Measurements from ENCODE around the gene MEX3D.

MEX3D gene

DNA sequence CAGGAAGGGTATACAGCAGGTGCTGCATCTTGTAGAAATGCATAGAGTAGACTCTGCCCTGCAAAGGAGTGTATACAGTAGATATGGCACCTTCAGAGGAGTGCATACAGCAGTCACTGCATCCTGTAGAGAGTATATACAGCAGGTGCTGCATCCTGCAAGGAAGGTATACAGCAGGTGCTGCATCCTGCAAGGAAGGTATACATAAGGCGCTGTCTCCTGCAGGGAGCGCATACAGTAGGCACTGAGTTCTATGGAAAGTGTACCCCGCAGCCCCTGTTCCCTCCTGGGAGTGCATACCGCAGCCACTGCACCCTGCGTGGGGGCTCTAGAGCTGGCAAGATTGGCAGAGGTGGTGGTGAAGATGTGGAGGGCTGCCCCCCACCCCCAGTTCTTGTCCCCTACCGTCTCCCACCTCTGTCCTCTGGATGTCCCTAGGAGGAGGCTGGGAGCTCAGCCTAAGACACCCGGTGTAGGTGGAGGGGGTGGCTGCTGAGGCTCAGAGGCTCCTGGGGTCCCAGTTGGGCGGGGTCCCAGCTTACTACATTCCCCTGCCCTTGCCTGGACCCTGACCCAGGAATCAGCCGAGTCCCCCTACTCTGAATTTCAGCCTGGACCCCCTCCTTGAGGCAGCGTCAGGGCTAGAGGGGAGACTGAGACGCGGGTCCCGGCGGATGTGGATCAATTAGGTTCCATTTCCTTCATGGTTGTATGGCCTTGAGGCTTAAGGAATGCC is 53.0 kb downstream of the MEX3D start:
- DNase-seq = no peak

GRCh38 chr19:1514295-1514661 is 53.8 kb downstream of the MEX3D start:
- DNase-seq = no peak

- DNase-seq = peak; percentile 34 to 70 (median 53)
Observed at GRCh38 chr19:1513499-1514294, 54.4 kb downstream of the MEX3D start.

- DNase-seq = peak; percentile 33 to 75 (median 41)
Observed at GRCh38 chr19:1512671-1513498, 55.2 kb downstream of the MEX3D start, which contains the start of gene ADAMTSL5. Gene ADAMTSL5 (minus strand): TSS chr19:1513019. CDS start chr19:1510943, 2,076 bp downstream.

- no peak for DNase-seq
Observed at GRCh38 chr19:1511318-1512317, 56.5 kb downstream of the MEX3D start.

- no peak for DNase-seq
Observed at GRCh38 chr19:1510807-1511206, 57.3 kb downstream of the MEX3D start.

DNA sequence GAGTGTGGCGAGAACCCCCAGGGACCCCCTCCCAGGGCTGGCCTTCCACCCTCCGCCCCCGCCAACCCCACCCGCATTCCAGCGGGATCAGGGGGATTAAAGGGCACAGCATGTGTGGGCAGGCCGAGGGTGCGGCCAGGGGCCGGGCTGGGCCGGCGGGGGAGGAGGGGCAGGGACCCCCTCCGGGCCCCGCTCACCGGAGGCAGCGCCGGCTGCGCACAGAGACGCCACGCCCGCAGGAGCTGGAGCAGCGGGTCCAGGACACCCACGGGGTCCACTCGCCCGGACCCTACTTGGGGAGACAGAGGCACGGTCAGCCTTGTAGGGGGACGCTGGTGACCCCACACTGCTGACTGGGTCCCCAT is 57.7 kb downstream of the MEX3D start:
- no peak for DNase-seq

- no peak for DNase-seq
Observed at GRCh38 chr19:1509602-1510441, 58.3 kb downstream of the MEX3D start.

- no peak for DNase-seq
Observed at GRCh38 chr19:1508507-1508856, 59.6 kb downstream of the MEX3D start.

DNA sequence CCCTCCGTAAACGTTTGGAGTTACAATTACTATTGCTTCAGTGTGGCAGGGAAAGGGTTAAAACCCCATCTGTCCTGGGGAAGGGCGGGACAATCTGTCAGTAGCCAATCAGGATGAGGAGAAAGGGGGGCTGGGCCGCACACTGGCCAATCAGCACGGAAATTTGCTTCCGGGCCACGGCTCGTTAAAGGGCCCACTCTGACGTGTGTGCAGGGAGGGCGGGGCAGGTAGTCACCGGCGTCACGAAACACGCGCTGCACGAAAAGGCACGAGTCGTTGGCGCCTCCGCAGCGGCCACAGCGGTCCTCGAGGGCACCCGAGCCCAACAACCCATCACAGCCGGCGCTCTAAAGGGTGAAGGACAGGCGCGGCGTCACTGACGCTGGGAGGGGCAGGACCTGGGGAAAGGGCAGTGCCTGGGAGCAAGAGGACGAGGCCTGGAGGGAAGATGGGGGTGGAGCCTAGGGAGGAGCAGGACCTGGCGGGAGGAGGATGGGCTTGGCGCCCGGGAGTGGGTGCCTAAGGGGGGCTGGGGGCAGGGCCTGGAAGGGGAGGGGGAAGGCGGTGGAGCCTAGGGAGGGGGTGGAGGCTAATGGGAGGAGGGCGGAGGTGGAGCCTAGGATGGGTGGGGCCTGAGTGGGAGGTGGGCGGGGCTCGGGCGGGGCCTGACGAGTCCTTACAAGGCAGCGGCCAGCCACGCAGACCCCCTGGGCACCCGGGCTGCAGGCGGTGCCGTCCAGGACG is 60.2 kb downstream of the MEX3D start:
- peak; percentile 80 to 94 (median 89) for DNase-seq

DNA sequence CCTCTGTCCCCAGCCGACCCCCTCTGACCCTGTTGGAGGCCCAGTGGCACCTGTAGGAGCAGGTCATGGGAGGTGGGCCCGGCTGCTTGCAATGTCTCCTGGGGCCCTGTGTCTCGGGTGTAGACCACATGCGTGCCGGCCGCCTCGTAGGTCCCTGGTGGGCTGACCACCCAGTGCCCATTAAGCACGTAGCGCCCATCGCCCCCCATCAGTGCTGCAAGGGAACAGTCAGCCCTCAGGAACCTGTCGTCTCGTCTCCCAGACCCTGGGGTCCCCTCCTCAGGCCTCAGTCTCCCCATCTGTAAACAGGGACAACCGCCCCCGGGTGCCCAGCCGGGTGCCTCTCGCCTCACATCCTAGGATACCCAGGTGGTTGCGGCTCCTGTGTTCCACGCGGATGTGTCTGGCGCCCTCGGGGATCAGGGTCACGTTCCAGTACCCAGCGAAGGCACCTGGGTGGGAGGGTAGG is 60.9 kb downstream of the MEX3D start:
- DNase-seq = no peak

DNA sequence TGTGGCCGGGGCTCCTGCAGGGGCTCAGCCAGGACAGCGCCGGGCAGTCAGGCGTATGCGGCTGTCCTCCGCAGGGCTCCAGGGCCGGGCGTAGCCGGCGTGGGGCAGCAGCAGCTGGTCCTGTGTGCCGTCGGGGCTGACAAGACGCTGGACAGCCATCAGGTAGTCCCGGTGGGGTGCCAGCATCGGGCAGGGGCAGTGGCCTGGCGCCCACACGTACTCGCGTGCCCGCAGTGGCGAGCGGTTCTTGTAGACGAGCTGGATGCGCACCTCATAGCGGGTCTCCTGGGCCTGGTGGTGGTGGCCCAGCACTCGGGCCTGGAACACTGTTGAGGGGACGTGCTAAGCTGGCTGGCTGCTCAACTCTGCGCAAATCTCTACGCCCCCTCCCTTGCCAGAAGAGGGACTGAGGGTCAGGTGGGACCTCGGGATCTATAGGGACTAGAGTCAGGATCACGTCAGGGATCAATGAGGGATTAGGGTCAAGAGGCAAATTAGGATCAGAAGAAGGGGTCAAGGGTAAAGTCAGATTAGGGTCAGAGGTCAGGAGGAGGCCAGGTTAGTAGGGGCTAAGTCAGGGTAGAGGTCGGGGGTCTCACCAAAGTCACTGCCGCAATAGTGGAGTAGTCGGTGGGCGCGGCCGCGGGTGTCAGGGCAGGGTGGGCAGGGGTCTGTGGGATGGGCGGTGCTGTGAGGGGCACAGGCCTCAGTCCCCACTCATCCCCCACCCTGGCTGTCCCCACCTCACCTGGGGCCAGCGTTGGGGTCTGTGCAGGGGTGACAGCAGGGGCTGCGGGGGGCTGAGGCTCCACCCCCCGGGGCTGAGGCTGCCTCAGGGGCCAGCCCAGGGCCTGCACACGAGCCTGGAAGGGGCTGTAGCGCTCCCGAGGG is 61.9 kb downstream of the MEX3D start:
- DNase-seq = no peak

DNA sequence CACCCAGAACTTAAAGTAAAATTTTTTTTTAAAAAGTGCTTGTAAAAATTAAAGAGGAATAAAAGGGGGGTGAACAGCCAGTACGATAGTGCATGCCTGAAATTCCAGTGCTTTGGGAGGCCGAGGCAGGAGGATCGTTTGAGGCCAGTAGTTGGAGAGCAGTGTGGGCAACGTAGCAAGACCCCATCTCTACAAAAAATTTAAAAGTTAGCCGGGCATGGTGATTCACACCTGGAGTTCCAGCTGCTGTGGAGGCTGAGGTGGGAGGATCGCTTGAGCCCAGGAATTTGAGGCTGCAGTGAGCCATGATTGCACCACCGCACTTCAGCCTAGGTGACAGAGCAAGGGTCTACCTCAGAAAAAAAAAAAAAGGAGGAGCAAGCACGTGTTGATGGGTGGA is 63.1 kb downstream of the MEX3D start:
- DNase-seq = no peak
